ENCODE data around the gene YOD1. TPM values are rescaled to one million over a fixed set of nuclear protein-coding genes. Genes with fewer than 3 reads are reported as not detected.

Gene YOD1
- total RNA-seq, 1 donor from 2014 or later: 5.5 TPM

GRCh38 chr1:207032528-207033017, 18.4 kb downstream of the YOD1 start, which contains the start of gene C1orf116:
Gene C1orf116, minus strand, starts transcription at chr1:207032756. Its CDS starts 5,158 bp downstream, at chr1:207027598.
- Mint-ChIP-seq H3K4me3 (ENCODE audit: unreplicated experiment) (no peak within 1 kb of the TSS), H3K27me3 (ENCODE audit: low read depth) (peaks cover 21% of the 10 kb centered on the region), H3K9me3 (ENCODE audit: low read depth) (no peaks in the 10 kb centered on the region), H3K36me3 (ENCODE audit: low read depth) (no peaks in the 10 kb centered on the region), H3K4me1 (ENCODE audit: low read depth) (peaks cover under 1% of the 10 kb centered on the region), H3K27ac (ENCODE audit: unreplicated experiment) (no peak within 1 kb of the TSS)
- no peak for TF ChIP-seq CTCF (IDR thresholded peaks at IDR 0.05)
- no peak for DNase-seq (ENCODE audit: low spot score)

- Mint-ChIP-seq H3K27me3 (ENCODE audit: low read depth) (peaks cover 21% of the 10 kb centered on the region), H3K27ac (ENCODE audit: unreplicated experiment) (no peak overlapping the region), H3K4me3 (ENCODE audit: unreplicated experiment) (no peak overlapping the region), H3K4me1 (ENCODE audit: low read depth) (peaks cover 8% of the 10 kb centered on the region), H3K36me3 (ENCODE audit: low read depth) (no peaks in the 10 kb centered on the region), H3K9me3 (ENCODE audit: low read depth) (no peaks in the 10 kb centered on the region)
- TF ChIP-seq CTCF (IDR thresholded peaks at IDR 0.05): no peak
- no peak for DNase-seq (ENCODE audit: low spot score)
Observed at GRCh38 chr1:207031632-207032264, 19.3 kb downstream of the YOD1 start.

GRCh38 chr1:207031016-207031415, 20.0 kb downstream of the YOD1 start:
- no peak overlapping the region for H3K4me3 Mint-ChIP-seq (ENCODE audit: unreplicated experiment)
- H3K27me3 Mint-ChIP-seq (ENCODE audit: low read depth): peaks cover 21% of the 10 kb centered on the region

GRCh38 chr1:207030522-207031009, 20.4 kb downstream of the YOD1 start:
- Mint-ChIP-seq H3K4me3 (ENCODE audit: unreplicated experiment) (no peak overlapping the region), H3K9me3 (ENCODE audit: low read depth) (no peaks in the 10 kb centered on the region), H3K27me3 (ENCODE audit: low read depth) (peaks cover 21% of the 10 kb centered on the region), H3K27ac (ENCODE audit: unreplicated experiment) (no peak overlapping the region), H3K4me1 (ENCODE audit: low read depth) (peaks cover 20% of the 10 kb centered on the region), H3K36me3 (ENCODE audit: low read depth) (no peaks in the 10 kb centered on the region)
- DNase-seq (ENCODE audit: low spot score): no peak
- TF ChIP-seq CTCF (IDR thresholded peaks at IDR 0.05): no peak

More at GRCh38 chr1:207031016-207031415, 20.0 kb downstream of the YOD1 start:
- peaks cover 16% of the 10 kb centered on the region for H3K4me1 Mint-ChIP-seq (ENCODE audit: low read depth)
- no peak for DNase-seq (ENCODE audit: low spot score)
- no peaks in the 10 kb centered on the region for H3K9me3 Mint-ChIP-seq (ENCODE audit: low read depth)
- no peaks in the 10 kb centered on the region for H3K36me3 Mint-ChIP-seq (ENCODE audit: low read depth)
- no peak overlapping the region for H3K27ac Mint-ChIP-seq (ENCODE audit: unreplicated experiment)
- TF ChIP-seq CTCF (IDR thresholded peaks at IDR 0.05): no peak

GRCh38 chr1:207029701-207030521, 21.1 kb downstream of the YOD1 start:
- Mint-ChIP-seq H3K36me3 (ENCODE audit: low read depth) (no peaks in the 10 kb centered on the region), H3K27ac (ENCODE audit: unreplicated experiment) (no peak overlapping the region), H3K4me1 (ENCODE audit: low read depth) (peaks cover 27% of the 10 kb centered on the region), H3K9me3 (ENCODE audit: low read depth) (no peaks in the 10 kb centered on the region), H3K27me3 (ENCODE audit: low read depth) (peaks cover 21% of the 10 kb centered on the region), H3K4me3 (ENCODE audit: unreplicated experiment) (no peak overlapping the region)
- no peak for TF ChIP-seq CTCF (IDR thresholded peaks at IDR 0.05)
- no peak for DNase-seq (ENCODE audit: low spot score)
